ENCODE data around the gene ARHGAP5.
"Not testable (repeated sequence)": the region's sequence is repeated elsewhere in the genome, so short reads cannot be mapped to it uniquely, and the experiment has no call there.

The ARHGAP5 gene

DNA sequence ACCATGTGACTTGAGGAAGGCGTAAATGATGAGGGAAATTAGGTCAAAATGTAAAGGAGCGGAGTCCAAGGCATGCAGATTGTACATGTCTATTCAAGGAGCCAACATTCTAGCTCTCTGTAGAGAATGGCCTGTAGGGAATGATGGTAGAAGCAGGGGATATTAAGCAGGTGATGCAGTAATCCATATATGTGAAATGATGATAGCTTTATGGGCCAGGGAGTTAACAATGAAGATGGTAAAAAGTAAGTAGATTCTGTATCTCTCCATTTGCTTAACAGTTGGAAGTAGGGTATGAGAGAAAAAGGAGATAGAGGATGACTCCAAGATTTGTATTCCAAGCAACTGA lies 33.4 kb downstream of the ARHGAP5 start:
- DNase-seq, result no peak

GRCh38 chr14:32121536-32121935 lies 44.4 kb downstream of the ARHGAP5 start:
- no peak for DNase-seq

GRCh38 chr14:32121948-32122347 lies 44.8 kb downstream of the ARHGAP5 start:
- no peak for DNase-seq

DNA sequence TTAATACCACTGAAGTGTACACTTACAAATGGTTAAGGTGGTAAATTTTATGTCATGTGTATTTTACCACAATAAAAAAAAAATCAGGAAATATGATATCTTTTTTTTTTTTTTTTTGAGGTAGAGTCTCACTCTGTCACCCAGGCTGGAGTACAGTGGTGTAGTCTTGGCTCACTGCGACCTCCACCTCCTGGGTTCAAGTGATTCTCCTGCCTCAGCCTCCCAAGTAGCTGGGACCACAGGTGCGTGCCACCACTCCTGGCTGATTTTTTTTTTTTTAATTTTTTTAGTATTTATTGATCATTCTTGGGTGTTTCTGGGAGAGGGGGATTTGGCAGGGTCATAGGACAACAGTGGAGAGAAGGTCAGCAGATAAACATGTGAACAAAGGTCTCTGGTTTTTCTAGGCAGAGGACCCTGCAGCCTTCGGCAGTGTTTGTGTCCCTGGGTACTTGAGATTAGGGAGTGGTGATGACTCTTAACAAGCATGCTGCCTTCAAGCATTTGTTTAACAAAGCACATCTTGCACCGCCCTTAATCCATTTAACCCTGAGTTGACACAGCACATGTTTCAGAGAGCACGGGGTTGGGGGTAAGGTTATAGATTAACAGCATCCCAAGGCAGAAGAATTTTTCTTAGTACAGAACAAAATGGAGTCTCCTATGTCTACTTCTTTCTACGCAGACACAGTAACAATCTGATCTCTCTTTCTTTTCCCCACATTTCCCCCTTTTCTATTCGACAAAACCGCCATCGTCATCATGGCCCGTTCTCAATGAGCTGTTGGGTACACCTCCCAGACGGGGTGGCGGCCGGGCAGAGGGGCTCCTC lies 50.0 kb downstream of the ARHGAP5 start:
- not testable (repeated sequence) for DNase-seq

- not testable (repeated sequence) for DNase-seq
These were observed 50.9 kb downstream of the ARHGAP5 start for GRCh38 chr14:32127731-32128654.

- no peak for DNase-seq
These were observed 51.6 kb downstream of the ARHGAP5 start for GRCh38 chr14:32128703-32129102.

DNA sequence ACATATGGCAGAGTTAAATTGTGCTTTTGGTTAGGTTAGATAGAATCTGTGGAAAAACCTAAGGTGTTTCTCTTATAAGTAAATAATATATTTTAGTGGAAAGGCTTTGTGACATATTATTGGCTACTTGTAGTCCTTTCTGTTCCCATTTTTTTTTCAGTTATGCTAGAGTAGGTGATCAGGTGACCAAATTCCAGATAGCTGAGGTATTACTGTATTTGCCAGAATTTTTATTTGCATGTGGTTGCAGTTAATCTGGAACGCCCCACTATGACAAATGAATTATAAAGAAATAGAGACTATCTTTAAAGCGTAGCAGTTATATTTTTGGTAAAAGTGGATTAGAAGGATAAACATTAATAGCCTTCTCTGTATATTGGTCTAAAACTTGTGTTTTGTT lies 52.0 kb downstream of the ARHGAP5 start:
- DNase-seq, result no peak

DNA sequence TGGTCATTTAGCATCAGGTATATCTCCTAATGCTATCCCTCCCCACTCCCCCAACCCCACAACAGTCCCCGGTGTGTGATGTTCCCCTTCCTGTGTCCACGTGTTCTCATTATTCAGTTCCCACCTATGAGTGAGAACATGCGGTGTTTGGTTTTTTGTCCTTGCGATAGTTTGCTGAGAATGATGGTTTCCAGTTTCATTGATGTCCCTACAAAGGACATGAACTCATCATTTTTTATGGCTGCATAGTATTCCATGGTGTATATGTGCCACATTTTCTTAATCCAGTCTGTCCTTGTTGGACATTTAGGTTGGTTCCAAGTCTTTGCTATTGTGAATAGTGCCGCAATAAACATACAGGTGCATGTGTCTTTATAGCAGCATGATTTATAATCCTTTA lies 54.6 kb downstream of the ARHGAP5 start:
- DNase-seq, result not testable (repeated sequence)

DNA sequence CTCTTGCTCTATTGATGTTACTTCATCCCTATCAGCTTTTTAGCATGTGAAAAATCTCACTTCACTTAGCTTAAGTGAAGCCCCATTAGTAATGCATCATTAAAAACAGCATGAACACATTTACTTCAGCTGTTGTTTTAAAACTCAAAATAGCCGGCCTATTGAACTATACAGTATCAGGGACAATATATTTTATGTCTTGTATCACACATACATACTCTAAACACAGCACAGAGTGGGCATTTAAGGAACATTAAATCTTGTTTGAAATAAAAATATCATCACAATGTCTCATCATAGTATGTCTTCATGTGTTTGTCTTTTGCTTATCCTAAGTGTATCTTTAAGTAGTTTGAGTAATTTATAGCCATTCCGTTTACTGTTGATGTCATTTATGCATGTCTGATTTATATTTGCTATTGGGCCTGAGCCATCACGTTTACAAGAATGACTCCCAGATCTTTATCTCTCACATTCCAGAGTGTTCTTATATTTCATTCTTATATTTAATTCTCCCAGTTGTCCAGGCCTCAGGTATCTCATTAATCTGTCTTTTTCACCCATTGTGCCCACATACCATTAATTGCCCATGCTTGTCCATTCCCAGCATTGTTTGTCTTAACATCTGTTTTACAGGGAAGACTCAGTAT lies 57.5 kb downstream of the ARHGAP5 start:
- DNase-seq, result no peak

DNA sequence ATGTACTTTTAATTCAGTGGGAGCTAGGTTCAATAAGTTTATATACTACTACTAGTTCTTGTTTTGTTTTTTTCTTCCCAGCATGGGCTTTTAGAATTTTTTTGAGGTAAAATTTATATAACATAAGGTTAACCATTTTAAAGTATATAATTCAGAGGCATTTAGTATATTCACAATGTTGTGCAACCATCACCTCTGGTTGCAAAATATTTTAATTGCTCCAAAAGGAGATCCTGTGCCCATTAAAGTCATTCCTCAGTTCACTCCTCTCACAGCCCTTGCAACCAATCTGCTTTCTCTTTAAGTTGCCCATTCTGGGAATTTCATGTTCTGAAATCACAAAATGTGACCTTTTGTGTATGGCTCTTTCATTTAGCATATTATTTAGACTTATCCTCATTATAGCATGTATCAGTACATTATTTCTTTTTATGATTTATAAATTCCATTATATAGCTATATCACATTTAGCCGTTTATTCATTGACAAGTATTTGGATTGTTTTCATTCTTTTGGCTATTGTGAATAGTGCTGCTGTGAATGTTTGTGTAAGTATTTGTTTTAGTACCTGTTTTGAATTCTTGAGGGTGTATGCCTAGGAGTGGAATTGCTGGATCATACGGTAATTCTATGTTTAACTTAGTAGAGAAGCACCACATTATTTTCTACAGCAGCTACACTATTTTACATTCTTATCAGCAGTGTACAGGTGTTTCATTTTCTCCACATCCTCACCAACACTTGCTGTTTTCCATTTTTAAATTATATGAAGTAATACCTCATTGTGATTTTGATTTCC lies 59.1 kb downstream of the ARHGAP5 start:
- no peak for DNase-seq

- no peak for DNase-seq
These were observed 60.2 kb downstream of the ARHGAP5 start for GRCh38 chr14:32137313-32137712.

- DNase-seq, result no peak
These were observed 60.8 kb downstream of the ARHGAP5 start for GRCh38 chr14:32137892-32138291.

DNA sequence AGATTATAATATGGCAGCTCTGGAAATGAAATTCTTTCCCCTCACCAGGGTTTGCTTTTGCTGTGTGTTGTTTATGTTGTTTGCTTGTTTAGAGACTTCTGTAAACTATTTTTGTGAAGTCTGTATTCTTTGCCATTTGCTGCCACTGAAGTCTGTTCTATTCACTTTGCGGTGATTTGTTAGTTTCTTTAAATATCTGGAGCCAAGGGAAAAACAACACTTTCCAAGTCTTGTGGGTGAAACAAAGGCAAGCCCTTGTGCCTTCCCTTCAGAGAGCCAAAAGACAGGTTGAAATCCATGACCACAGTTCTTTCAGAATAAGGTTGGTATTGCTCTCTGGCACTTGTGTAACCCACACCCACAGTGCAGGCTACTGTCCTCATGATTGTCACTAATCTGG lies 65.2 kb downstream of the ARHGAP5 start:
- DNase-seq, result no peak

DNA sequence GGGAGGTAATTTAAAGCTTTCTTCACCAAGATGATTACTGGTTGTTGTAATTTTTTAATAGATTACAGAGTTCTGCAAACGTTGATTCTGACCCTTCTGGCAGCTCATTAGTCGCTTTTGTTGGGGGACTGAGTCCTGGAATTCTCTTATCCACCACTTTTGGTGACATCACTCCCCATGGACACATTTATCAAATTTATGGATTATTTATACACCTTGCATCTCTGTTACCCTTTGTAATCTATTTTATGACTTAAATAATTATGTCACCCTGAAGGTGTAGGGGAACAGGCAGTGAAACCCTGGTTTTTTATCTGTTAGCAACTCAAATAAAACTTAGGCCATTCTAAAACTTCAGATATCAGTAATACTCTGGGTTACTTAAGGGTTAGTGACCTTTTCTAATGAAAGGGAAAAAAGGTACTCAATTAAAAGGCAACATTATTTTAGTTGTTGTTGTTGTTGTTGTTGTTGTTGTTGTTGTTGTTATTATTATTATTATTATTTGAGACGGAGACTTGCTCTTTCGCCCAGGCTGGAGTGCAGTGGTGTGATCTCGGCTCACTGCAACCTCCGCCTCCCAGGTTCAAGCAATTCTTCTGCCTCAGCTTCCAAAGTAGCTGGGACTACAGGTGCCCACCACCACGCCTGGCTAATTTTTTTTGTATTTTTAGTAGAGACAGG lies 65.8 kb downstream of the ARHGAP5 start:
- no peak for DNase-seq

GRCh38 chr14:32150392-32150791 lies 73.3 kb downstream of the ARHGAP5 start:
- DNase-seq, result no peak

GRCh38 chr14:32166029-32166428 lies 88.9 kb downstream of the ARHGAP5 start:
- no peak for DNase-seq

GRCh38 chr14:32166924-32167323 lies 89.8 kb downstream of the ARHGAP5 start:
- DNase-seq, result no peak

DNA sequence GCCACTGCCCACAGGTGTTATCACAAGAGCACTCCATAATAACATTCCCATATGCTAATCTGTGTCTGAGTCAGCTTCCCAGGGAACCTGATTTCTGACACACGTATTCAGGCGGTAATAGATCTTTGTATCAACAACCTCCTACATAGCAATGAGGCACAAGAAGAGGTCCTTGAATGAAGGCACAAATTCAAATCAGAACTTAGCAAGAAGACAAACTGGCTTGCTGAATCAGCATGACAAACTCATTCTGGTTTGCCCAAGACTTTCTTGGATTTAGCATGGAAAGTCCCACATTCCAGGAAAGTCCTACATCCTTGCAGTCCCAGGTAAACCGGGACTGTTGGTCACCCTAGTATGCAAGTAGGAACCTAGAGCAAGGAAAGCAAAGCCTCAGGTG lies 90.8 kb downstream of the ARHGAP5 start:
- DNase-seq, result no peak

DNA sequence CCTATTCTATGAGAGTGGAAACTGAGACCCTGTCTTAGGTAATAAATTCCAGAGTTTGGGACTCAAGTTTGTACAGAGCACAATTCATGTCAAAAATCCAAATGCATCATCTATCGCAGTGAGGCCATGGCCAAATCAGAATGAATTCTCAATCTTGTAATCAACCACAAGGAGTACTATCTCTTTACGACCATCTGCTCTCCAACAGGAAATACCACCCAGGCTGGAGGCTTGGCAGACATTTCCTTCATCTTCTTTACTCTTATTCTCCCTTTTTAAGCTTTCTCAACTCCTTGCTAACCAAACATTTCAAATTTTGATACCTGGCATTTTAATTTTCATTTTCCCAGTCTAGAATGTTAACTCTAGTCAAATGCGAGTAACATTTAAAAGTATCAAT lies 92.1 kb downstream of the ARHGAP5 start:
- no peak for DNase-seq

DNA sequence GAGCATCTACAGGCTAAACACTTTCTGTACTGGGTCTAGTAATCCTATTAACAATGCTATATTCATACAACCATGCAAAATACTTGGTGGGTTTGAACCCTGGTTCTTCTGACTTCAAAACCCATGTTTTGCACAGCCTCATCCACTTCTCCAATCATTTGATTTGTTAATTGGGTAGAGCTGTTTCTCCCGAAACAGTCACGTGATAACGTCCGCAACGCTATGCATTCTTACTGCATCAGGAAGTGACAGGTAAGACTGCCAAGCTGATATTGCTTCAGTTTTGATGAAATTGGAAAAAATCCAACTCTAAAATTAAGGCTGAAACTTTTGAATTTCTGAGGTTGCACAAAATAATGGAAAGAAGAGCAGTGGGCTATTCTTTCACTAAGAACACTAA lies 94.4 kb downstream of the ARHGAP5 start:
- DNase-seq, result no peak

DNA sequence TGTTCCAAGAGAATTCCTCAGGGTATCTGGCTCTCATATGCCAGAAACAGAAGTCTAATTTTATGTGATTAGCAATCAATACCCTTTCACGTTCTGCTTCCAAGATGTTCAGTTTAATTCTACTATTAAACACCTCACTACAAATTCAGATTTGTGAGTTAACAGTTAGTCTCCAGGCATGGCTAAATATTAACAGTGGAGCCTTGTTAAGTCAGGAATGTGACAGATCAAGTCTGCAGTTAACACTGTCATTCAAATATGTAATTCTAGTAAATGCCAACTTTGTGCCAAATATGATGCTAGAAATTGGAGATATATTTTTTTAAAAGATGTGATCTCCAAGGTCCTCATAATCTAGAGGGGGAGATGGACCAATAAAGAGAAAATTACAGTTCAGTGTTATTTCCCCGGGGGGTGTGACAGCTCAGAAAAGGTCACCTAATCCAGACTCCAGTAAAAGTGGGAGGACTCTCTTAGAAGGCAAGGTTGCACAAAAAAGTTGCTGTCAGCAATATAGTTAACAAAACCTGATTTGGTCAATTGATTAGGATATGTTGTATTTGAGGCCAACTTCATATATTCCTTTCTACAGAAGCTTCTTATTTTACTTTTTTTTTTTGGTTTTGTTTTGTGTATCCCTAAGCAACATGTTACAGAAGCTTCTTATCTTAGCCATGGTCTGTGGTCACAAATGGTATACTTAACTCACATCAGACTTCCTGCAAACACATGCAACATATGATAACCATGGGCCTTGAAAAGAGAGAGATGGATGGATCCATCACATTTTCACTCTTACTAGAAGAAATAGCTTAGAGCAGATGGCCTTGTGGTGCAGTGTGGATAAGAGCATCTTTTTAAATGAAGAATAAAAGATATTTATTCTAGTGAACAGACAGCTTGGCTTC lies 106.3 kb downstream of the ARHGAP5 start:
- no peak for DNase-seq
